Esophagus squamous epithelium (tissue), 5 donors: Measurements from ENCODE around the gene PLCB1. TPM values are rescaled to one million over a fixed set of nuclear protein-coding genes. Genes with fewer than 3 reads are reported as not detected.

Experiments used
- DNase-seq: peaks from one replicate; lab custom pipeline; 2025; lab: John Stamatoyannopoulos, UW
- H3K27ac ChIP-seq, 4 donors: fragments of 200-600 bp; sonication (generic); one replicate each; pipeline ENCODE4 v1.5.1; 2016 to 2019; ENCODE audit warnings: mild to moderate bottlenecking in 1 of 4
- H3K27me3 ChIP-seq, 4 donors: fragments of 200-600 bp; sonication (generic); 1 replicate in 3 of 4; 2 replicates in 1 of 4; pipeline versions ENCODE4 v1.5.1 to v1.6.0; 2017 to 2021; ENCODE audit warnings: antibody characterized with exemption in 1 of 4
- H3K36me3 ChIP-seq, 3 donors: fragments of 200-600 bp; sonication (generic); one replicate each; pipeline ENCODE4 v1.5.1; 2016 to 2019
- H3K4me1 ChIP-seq, 3 donors: fragments of 200-600 bp; sonication (generic); one replicate each; pipeline ENCODE4 v1.5.1; 2017 to 2019
- H3K4me3 ChIP-seq, 4 donors: fragments of 200-600 bp; sonication (generic); 1 replicate in 3 of 4; 2 replicates in 1 of 4; pipeline ENCODE4 v1.5.1; 2016 to 2019; ENCODE audit warnings: mild to moderate bottlenecking in 2 of 4, moderate library complexity in 1 of 4
- H3K9me3 ChIP-seq, 3 donors: fragments of 200-600 bp; sonication (generic); one replicate each; pipeline ENCODE4 v1.5.1; 2016 to 2019
- POLR2A ChIP-seq, 4 donors: fragments of 450-650 bp; IDR thresholded peaks; one replicate each; pipeline ENCODE4 v1.6.1; 2017; ENCODE audit warnings: antibody characterized with exemption in 4 of 4, mild to moderate bottlenecking in 4 of 4, moderate library complexity in 3 of 4
- WGBS, 2 donors: methylation state at CpG; one replicate each; pipeline ENCODE4 v1.1.5; 2018; 5-methylcytosine and 5-hydroxymethylcytosine counted together
- intact Hi-C: fragments of 100-400 bp; cut with DNase I; formaldehyde crosslinking; loops from one replicate; pipeline ENCODE4 v1.15.0; 2022
- total RNA-seq, 4 donors: library from RNA; depleted of rRNA; stranded (reverse); fragments of >200 nt; gene quantifications; one replicate each; pipeline ENCODE4 v1.1.0, GENCODE V29; 2016
- TF ChIP-seq, protein P1 (sequence below), 6 experiments: fragments of 450-650 bp in 4 of 6; fragments of 200-600 bp in 2 of 6; sonication (generic) in 2 of 6; IDR thresholded peaks; one replicate each; pipeline ENCODE4 v1.5.1; 2016 to 2019; ENCODE audit warnings: antibody characterized with exemption in 6 of 6, mild to moderate bottlenecking in 4 of 6, moderate library complexity in 4 of 6
- donor health status: DM: yes; HTN: yes; CAD: no.

PLCB1 gene
- total RNA-seq, 4 donors from 2014 or later = 1.9 to 20.4 (median 5.0) TPM

DNA sequence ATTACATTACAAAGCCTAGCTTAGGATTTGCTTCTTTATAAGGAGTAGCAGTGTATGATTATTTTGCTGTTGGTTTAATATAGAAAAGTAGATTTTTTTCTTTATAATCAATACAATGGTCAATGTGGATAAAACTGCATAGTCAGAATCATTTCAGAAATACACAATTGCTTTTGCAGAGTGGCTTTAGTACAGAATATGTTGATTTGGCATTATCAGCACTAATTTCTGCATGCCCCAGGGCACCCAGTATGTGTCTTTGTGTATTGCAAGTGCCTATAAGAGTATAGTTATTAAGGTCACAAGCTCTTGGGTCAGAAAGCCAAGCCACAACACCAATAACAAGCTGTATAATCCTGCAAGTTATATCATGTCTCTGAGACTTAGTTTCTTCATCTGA is 258.4 kb downstream of the PLCB1 start:
- TF ChIP-seq, protein P1, sequence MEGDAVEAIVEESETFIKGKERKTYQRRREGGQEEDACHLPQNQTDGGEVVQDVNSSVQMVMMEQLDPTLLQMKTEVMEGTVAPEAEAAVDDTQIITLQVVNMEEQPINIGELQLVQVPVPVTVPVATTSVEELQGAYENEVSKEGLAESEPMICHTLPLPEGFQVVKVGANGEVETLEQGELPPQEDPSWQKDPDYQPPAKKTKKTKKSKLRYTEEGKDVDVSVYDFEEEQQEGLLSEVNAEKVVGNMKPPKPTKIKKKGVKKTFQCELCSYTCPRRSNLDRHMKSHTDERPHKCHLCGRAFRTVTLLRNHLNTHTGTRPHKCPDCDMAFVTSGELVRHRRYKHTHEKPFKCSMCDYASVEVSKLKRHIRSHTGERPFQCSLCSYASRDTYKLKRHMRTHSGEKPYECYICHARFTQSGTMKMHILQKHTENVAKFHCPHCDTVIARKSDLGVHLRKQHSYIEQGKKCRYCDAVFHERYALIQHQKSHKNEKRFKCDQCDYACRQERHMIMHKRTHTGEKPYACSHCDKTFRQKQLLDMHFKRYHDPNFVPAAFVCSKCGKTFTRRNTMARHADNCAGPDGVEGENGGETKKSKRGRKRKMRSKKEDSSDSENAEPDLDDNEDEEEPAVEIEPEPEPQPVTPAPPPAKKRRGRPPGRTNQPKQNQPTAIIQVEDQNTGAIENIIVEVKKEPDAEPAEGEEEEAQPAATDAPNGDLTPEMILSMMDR (IDR thresholded peaks at IDR 0.05) = no peak
- no peak for TF ChIP-seq POLR2A (IDR thresholded peaks at IDR 0.05)
- no peak overlapping the region for H3K27ac ChIP-seq
- intact Hi-C loops = no loop called here
- no peaks in the 10 kb centered on the region for H3K27me3 ChIP-seq
- DNase-seq = no peak
- no peaks in the 10 kb centered on the region for H3K9me3 ChIP-seq
- no peak overlapping the region for H3K4me3 ChIP-seq
- H3K4me1 ChIP-seq = peaks cover 0 to 15% (median 7%) of the 10 kb centered on the region in 3 donors
- H3K36me3 ChIP-seq = no peaks in the 10 kb centered on the region

DNA sequence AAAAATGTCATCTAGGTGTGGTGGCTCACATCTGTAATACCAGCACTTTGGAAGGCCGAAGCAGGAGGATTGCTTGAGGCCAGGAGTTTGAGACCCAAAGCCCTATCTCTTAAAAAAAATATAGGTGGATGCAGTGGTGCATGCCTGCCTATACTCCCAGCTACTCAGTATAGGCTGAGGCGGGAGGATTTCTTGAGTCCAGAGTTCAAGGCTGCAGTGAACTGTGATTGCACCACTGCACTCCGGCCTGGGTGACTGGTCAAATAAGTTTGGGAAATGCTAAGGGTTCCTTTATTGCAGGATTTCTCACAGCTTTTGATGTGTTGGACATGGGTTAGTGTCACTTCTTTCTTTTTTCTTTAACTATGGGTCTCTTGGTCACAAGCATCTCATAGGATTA is 261.3 kb downstream of the PLCB1 start:
- Histone ChIP-seq H3K4me3 (no peak overlapping the region), H3K36me3 (no peaks in the 10 kb centered on the region), H3K27ac (no peak overlapping the region), H3K4me1 (peaks cover 0 to 12% (median 7%) of the 10 kb centered on the region in 3 donors), H3K27me3 (no peaks in the 10 kb centered on the region), H3K9me3 (no peaks in the 10 kb centered on the region)
- TF ChIP-seq, protein P1 (IDR thresholded peaks at IDR 0.05) = no peak
- TF ChIP-seq POLR2A (IDR thresholded peaks at IDR 0.05) = no peak
- 66% methylated on average over 3 of the region's 3 CpGs for WGBS, 2 donors
- DNase-seq = no peak
- intact Hi-C loops = no loop called here

DNA sequence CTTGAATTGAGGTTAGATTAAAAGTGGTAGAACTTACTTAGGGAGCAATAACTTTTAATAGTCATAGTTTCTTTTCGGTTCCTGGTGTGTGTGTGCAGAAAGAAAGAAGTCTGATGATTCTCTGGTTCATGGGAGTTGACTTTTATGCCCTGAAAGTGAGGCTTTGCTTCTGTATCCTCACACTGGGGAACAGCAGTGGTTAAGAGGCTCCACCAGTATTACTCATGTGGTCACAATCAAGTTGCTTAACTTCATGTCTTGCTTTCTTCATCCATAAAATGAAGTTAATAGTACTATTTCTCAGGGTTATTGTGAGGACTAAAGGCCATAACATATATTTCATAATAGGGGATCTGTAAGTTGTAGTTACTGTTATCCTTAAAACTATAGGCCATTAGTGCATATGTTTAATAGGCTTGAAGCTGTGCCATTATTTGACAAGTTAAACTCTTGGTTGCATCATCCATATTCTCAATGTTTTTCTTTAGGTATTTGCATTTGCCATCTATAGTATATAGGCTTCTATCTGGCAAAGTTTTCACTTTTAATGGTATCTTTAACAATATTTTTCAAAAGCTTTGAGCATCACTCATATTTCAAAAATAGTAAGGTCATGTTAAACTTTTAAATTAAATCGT is 262.4 kb downstream of the PLCB1 start:
- Histone ChIP-seq H3K36me3 (no peaks in the 10 kb centered on the region), H3K9me3 (no peaks in the 10 kb centered on the region), H3K4me3 (no peak overlapping the region), H3K4me1 (peaks cover 0 to 1% (median under 1%) of the 10 kb centered on the region in 3 donors), H3K27me3 (no peaks in the 10 kb centered on the region), H3K27ac (no peak overlapping the region)
- TF ChIP-seq, protein P1 (IDR thresholded peaks at IDR 0.05) = no peak
- no peak for TF ChIP-seq POLR2A (IDR thresholded peaks at IDR 0.05)
- DNase-seq = no peak
- intact Hi-C loops = no loop called here
- 73 to 74% methylated on average over 2 of the region's 2 CpGs for WGBS, 2 donors

DNA sequence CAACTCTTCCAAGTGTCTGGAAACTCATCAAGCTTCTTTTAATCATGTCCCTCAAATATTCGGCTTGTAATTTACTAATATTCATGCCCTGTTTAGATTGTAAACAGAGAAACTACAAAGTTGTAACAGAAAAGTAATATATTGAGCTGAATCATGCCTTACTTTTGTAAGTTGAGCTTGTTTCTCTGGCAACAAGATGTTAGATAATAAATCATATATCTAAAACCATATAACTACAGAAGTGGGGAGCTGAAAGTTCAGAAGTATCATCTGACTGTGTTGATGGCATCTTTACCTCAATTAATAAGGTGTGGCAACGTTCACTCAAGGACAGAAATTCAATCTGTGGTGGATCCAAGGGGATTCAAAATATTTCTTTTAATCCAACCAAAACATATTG is 263.9 kb downstream of the PLCB1 start:
- intact Hi-C loops = no loop called here
- 44 to 46% methylated on average over 2 of the region's 2 CpGs for WGBS, 2 donors
- no peak overlapping the region for H3K27ac ChIP-seq
- no peaks in the 10 kb centered on the region for H3K27me3 ChIP-seq
- H3K4me1 ChIP-seq = peaks cover 0 to 9% (median 0%) of the 10 kb centered on the region in 3 donors
- no peaks in the 10 kb centered on the region for H3K36me3 ChIP-seq
- no peaks in the 10 kb centered on the region for H3K9me3 ChIP-seq
- DNase-seq = no peak
- TF ChIP-seq POLR2A (IDR thresholded peaks at IDR 0.05) = no peak
- TF ChIP-seq, protein P1 (IDR thresholded peaks at IDR 0.05) = no peak
- no peak overlapping the region for H3K4me3 ChIP-seq

DNA sequence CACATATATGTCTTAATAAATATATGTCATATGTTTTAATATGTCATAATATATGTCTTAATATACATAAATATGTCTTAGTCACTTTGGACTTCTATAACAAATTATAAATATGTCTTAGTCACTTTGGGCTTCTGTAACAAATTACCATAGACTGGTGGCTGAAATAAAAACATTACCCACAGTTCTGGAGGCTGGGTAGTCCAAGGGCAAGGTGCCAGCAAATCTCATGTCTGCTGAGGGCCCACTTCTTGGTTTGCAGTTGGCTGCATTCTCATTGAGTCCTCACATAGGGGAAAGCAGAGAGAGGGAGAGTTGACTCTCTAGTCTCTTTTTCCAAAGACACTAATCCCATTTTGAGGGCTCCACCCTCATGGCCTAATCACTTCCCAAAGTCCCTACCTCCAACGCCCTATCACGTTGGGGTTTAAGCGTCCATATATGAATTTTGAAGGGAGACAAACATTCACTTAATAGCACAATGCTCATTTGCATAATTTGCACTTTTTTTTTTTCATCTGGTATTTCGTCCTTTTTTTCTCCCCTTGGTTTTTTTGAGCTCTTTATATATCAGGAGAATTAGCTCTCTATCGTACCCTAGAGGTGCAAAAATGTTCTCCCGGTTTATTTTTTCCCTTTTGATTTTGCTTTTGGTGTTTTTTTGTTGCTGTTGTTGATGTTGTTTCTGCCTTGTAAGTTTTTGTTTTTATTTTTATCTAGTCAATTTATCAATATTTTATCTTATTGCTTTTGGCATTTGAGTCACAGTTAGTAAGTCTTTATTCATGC is 266.4 kb downstream of the PLCB1 start:
- peaks cover 0 to 9% (median 0%) of the 10 kb centered on the region in 3 donors for H3K4me1 ChIP-seq
- H3K27me3 ChIP-seq = no peaks in the 10 kb centered on the region
- H3K9me3 ChIP-seq = no peaks in the 10 kb centered on the region
- intact Hi-C loops = no loop called here
- no peak overlapping the region for H3K4me3 ChIP-seq
- H3K36me3 ChIP-seq = no peaks in the 10 kb centered on the region
- no peak for DNase-seq
- 81 to 90% methylated on average over 6 of the region's 6 CpGs for WGBS, 2 donors
- H3K27ac ChIP-seq = no peak overlapping the region
- TF ChIP-seq, protein P1 (IDR thresholded peaks at IDR 0.05) = no peak
- TF ChIP-seq POLR2A (IDR thresholded peaks at IDR 0.05) = no peak
